Muscle of back (tissue), 11 donors: ENCODE data around the gene SDC1. TPM values are rescaled to one million over a fixed set of nuclear protein-coding genes. Genes with fewer than 3 reads are reported as not detected.

Experiments used
- DNase-seq, 3 donors: peaks; one replicate each; pipeline versions ENCODE4 v3.0.0 to v3.0.0-alpha.2; 2013
- polyA plus RNA-seq, 10 donors: library from polyadenylated mRNA; unstranded; fragments of 120-200 nt; gene quantifications; one replicate each; pipeline ENCODE4 v1.2.1, GENCODE V29; 2013; ENCODE audit not compliant: insufficient read length in 10 of 10

Gene SDC1
- polyA plus RNA-seq, 10 donors = 2.2 to 49.1 (median 7.1) TPM

- DNase-seq = peak; percentile 23 to 69 (median 41)
Measured at GRCh38 chr2:20229322-20230113, 4.6 kb upstream of the SDC1 start.

- no peak for DNase-seq
Measured at GRCh38 chr2:20227894-20228505, 3.1 kb upstream of the SDC1 start.

DNA sequence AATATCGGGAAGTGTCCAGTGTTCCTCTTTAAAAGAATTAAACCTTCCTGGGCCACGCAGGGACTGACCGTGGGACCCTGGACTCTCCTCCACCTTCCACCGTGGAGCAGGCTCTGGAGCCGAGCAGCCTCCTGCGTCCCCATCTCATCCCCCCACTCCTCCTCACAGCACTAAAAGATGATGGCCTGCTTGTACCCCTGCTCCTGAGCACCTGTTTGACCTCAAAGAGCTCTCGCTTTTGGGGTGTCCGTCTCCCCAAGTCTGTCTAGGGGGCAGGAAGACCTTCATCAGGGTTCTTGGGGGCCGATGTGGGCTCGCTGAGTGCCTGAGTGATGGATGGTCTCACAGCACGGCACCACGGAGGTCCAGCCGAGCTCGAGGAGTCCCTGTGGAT, 1.2 kb upstream of the SDC1 start:
- no peak for DNase-seq

GRCh38 chr2:20225294-20226151, 593 bp upstream of the SDC1 start:
- peak; percentile 35 to 89 (median 62) for DNase-seq

GRCh38 chr2:20224164-20224715, 690 bp downstream of the SDC1 start:
- DNase-seq = no peak

DNA sequence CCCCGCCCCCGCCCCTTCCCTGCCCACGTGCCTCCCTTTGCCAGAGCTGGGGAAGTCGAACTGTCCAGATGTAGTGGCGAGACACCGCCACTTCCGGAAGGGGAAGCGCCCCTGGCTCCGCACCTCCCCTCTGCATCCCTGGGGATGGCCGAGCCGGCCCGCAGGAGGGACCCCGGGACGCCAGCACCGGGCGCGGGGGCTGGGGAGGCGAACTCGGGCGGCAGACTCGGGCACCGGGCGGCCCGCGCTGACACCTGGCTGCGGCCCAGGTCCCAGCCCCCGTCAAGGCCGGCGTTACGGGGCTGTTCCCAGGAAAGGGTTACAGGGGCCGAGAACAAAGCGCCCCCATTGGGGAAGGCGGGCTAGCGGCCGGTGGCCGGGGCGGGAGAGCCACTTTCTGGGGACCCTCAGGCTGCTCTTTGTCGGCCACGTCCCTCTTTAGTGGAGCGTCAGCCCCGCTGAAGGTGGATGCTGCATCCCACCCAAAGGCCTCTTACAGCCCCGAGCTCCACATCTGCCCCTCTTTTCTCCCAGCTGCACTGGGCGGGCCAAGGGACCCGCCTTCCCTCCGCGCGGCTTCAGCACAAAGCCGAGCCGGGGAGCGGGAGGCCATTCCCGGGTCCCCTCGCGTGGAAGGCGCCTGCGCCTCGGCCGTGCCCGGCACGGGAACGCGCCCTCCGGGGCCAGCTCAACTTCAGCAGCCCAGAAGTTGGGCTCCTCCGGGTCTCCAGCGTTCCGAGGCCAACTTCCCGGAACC, 1.3 kb downstream of the SDC1 start:
- DNase-seq = peak; percentile 20 to 85 (median 59)

- no peak for DNase-seq
Measured at GRCh38 chr2:20222769-20223406, 2.0 kb downstream of the SDC1 start.

- no peak for DNase-seq
Measured at GRCh38 chr2:20222014-20222768, 2.7 kb downstream of the SDC1 start.

- peak in 1 of 3 donors; percentile 79 for DNase-seq
Measured at GRCh38 chr2:20221555-20221973, 3.4 kb downstream of the SDC1 start.

- DNase-seq = no peak
Measured at GRCh38 chr2:20220806-20221554, 4.0 kb downstream of the SDC1 start.

GRCh38 chr2:20219763-20220380, 5.1 kb downstream of the SDC1 start:
- no peak for DNase-seq

DNA sequence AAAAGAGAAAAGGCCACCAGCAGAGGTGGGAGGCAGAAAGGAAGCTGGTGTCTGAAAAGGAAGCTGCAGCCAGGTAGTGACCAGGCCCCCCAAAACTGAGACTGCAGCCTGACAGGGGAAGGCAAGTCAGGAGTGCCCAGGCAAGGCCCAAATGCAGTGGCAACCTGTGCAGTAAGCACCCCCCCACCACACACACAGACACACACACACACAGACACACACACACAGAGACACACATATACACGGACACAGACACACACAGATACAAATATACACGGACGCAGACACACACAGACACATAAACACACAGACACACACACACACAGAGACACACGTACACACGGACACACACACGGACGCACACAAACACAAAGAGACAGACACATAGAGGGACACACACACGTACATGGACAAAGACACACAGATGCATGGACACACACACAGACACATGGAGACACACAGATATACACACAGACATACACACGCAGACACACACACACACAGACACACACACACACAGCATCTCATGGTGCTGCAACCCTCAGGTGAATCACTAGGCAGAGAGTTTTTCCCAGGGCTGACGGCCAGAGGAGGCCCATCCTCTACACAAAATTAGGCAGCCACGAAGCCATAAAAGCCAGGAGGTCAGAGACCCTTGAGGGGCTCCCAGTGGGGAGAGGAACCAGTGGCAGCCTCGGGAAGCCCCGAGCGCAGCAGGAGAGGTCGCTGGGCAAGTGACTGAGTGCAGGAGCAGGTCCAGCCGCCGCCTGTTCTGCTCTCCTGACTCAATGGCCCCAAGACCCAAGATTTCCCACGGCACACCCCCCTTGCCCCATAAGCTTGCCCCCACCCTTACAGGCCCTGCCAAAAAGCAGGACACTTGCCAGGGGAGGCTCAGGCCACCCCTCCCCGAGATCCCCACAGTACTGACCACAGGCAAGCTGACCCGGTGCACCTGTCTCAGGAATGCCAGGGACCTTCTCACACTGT, 6.3 kb downstream of the SDC1 start:
- DNase-seq = no peak

- DNase-seq = no peak
Measured at GRCh38 chr2:20217041-20217970, 7.6 kb downstream of the SDC1 start.

DNA sequence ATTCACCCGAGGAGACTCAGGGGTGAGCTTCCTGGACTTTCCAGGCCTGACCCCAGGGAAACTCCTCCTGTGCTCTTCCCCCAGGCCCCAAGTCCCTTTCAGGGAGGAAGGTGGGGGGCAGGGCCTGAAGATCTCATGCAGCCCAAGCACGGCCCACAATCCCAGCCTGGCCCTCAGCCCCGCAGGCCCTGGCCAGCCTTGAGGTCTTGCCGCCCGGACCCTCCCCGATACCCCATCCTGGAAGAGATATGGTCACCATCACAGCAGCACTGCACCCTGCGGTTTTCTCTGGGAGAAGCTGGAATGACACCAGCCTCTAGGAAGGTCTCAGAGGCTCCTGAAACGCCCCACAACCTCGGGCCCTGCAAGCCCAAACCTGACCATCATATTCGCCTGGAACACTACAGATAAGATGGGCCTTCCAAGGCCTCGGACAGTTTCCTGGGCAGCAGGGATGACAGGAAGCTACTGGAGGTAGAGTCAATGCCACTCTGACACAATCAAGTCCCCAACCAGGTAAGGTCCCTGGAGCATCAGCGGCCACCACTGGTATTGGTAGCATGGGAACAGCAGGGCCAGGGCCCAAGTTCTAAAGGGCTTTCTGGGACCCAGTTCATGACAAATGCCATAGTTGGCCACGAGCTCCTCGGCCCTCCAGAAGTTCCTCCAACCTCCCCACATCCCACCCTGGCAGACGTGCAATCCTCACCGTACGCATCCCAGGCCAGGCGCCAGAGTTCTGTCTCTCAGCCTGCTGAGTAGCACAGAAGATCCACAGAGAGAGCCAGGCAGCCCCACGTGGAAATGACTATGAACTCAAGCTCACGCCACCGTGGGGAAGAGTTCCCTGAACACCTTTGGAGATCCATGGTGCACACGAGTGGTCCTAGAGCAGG, 8.6 kb downstream of the SDC1 start:
- DNase-seq = no peak
